HG03280 (cell line): Measurements from ENCODE around the gene MED26.
"Not testable (repeated sequence)": the region's sequence is repeated elsewhere in the genome, so short reads cannot be mapped to it uniquely, and the experiment has no call there.

Experiments used
- ATAC-seq: cut with Tn5 transposase; IDR thresholded peaks from one replicate; pipeline ENCODE4 v1.9.1; 2021; ENCODE audit warnings: mild to moderate bottlenecking, moderate library complexity; ENCODE audit not compliant: unreplicated experiment

MED26 gene

GRCh38 chr19:16651421-16652188 is 23.6 kb upstream of the MED26 start:
- not testable (repeated sequence) for ATAC-seq

GRCh38 chr19:16650821-16651220 is 22.8 kb upstream of the MED26 start:
- ATAC-seq = no peak

DNA sequence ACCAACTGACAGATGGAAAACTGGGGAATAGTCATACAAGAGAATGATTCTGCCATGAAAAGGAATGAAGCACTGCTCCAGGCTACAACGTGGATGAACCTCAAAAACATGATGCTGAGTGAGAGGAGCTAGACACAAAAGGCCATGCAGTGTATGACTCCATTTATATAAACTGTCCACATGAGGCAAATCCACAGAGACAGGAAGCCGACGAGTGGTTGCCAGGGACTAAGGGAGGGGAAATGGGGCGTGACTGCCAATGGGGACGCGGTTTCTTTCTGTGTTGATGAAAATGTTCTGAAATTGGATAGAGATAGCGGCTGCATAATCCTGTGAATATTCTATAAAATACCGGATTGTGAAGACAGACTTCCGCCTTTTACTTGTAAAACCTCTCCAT is 21.7 kb upstream of the MED26 start:
- ATAC-seq = no peak

DNA sequence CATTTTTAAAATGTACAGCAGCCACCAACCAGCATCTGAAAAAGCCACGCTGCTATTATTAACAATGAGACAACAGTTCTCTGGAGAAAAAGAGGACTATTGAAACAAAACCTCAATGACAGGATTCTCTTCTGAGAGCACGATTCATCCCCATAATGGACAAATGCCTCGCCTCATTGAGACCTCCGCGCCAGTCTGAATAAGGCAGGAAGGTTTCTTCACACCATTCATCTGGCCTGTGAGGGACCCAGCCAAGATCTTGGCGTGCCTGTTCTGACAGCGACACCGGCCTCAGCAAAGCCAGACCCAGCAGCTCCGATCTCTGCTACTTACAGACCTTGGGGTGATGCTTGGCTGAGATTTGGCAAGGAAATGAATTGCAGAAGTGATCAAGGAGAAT is 17.1 kb upstream of the MED26 start:
- no peak for ATAC-seq

DNA sequence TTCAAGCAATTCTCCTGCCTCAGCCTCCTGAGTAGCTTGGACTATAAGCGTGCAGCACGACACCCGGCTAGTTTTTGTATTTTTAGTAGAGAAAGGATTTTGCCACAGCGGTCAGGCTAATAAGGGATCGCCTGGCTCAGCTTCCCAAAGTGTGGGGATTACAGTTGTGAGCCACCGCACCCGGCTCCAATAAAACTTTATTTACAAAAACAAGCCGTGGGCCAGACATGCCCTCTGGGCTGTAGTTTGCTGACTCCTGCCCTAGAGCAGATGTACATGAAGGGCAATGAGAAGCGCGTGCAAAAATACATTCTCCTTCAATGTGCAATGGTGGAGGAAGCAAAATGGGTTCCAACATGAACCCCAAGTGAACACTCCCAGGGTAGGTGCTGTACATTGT is 13.7 kb upstream of the MED26 start:
- ATAC-seq = no peak

GRCh38 chr19:16640951-16641350 is 12.9 kb upstream of the MED26 start:
- ATAC-seq = no peak

DNA sequence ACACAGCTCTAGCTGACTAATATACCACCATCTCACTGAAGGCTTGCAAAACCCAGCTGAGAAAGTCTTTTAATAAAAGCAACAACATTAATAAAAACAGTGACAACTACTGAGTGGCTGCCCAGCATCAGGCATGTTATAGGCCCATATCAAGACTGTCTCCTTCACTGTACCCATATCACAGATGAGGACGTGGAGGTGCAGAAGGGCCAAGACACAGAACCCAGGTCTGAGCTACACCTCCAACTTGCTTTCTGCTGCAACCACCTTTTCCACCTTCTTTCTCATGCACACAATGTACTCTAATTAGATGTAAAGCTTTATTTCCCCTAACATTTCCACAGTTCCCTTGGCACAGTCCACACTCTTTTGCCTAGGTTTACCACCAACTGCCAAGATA is 10.7 kb upstream of the MED26 start:
- ATAC-seq = no peak

DNA sequence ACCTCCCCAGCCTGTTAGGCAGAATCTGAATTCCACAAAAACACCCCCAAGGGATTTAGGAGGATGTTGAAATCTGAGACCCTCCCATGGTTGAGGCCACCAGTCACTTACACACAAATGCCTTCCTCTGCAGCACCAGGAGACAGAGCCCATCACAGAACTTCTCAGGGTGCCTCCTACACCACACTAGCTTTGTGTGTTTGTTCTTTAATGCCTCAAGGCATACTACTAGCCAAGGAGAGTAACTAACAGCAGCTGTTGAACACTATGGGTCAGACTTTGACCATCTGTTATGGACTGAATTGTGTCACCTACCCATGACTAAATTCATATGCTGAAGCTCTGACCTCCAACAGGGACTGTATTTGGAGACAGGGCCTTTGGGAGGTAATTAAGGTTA is 9.5 kb upstream of the MED26 start:
- no peak for ATAC-seq

- ATAC-seq = no peak
Observed at GRCh38 chr19:16631465-16631864, 3.5 kb upstream of the MED26 start.

DNA sequence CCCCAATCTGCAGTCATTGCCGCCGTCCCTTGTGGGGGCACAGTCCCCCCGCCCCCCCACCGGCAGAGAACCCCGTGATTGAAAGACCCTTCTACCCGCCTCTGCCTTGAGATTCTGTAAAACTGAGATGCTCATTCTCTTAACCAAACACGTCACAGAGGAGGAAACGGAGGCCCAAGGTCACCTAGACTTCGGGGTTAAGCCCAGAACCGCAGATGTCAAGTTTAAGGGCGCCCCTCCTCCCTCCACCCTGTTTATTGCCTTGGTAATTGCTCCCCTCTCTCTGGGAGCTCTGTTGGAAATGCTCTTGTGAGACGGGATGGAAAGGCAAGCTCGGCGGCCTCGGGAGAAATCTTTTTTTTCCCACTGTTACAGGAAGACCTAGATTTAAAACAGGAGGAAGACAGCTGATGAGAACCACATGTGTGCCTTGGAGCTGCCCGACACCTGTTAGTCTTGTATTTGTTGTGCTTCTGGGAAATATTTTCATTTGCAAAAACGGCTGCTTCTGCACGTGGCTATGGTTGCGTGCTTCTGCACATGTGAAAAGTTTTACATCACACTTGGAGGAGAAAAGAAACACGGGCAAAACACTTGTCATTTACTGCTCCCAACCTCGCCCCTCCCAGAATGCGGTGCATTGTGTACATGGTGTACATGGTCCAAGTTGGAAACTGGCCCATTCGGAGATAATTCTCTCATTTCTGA is 1.1 kb upstream of the MED26 start:
- peak; percentile 7 for ATAC-seq

- ATAC-seq = no peak
Observed at GRCh38 chr19:16627928-16628182, 149 bp downstream of the MED26 start.

- ATAC-seq = peak; percentile 6
Observed at GRCh38 chr19:16627193-16627927, 644 bp downstream of the MED26 start.

GRCh38 chr19:16626796-16627192 is 1.2 kb downstream of the MED26 start:
- ATAC-seq = no peak

GRCh38 chr19:16625163-16625958 is 2.6 kb downstream of the MED26 start:
- ATAC-seq = no peak

DNA sequence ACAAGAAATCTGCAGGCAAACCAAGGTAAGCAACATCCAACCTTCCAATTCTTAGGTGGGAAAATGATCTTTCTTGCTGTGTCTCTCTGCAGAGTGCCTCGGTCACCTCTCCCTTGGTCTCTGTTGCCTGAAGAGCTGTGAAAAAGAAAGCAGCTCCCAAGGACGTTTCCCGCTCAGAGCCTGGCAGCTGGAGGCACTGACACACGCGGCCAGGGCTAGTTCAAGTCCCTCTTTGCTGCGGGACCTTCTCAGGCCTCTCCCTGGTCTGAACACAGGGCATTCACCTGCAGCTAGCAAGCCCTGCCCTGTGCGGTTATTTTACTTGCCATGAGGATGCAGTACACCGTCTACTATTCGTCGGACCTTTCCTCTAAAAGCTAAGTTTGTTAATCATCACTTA is 3.8 kb downstream of the MED26 start:
- no peak for ATAC-seq

DNA sequence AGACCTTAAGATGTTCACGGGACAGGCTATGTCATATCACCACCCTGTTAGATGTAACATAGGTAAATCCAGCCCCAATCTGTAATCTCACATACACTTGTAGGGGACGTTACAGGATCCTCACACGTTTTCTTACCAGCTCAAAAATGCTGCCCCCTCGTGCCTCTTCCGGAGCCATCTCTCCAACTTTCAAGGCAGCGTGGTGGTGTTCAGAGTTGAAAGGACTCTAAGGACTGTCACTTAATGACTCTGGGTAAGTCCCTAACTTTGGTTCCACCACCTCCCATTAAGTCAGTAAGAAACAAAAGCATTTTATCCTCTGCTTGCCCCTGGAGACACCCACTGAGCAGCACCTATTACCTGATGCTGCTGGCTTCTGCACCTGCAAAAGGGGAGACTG is 4.4 kb downstream of the MED26 start:
- ATAC-seq = no peak

- ATAC-seq = no peak
Observed at GRCh38 chr19:16623066-16623465, 4.9 kb downstream of the MED26 start.

DNA sequence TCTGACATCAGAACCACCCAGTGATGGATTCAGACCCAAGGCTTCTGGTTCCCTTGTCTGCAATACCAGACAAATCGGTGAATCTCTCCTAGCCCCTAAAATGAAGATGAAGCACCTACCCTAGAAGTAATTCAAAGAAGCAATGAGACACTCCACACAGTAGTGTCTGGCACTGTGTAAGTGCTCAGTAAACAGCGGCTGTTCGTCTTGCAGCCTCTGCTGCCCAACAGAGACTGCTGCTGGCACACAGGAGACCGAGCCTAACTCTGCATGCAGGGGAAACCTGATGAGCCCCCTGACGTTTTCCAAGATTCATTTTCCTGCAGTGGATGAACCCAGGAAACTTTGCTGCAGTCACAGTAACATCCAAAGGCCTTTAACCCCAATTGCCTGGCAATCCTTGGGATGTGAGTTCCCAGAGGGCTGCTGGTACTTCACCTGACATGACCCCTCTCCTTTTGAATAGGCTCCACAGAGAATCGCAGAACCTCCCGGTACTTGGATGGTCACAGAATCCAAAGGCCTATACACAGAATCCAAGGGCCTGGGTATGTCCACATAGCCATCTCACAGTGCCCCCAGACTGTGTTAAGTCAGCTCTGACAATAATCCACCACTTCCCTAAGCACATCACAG is 6.7 kb downstream of the MED26 start:
- ATAC-seq = no peak

- no peak for ATAC-seq
Observed at GRCh38 chr19:16620584-16620983, 7.4 kb downstream of the MED26 start.

DNA sequence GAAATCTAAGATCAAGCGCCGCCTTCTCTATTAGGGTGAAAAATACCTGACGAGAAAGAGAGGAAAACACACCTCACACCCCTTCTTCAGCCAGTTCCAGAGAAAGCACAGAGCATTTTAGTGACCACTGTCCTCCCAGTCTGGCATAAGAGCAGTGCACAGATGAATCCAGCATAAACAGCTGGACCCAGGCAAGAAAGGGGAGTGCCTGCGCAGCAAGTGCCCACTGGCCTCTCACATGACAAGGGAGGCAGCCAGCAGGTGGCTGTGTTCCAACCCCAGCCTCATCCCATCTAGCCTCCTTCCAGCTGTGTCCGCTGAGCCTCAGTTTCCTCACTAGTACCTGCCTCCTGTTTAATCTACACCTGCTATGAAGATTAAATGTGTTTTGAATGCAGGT is 8.0 kb downstream of the MED26 start:
- ATAC-seq = no peak

GRCh38 chr19:16619457-16619856 is 8.5 kb downstream of the MED26 start:
- ATAC-seq = no peak
